Hindlimb muscle (tissue), 1 donor: ENCODE measurements around the gene ZNF174. TPM values are rescaled to one million over a fixed set of nuclear protein-coding genes. Genes with fewer than 3 reads are reported as not detected.

Experiments
- DNase-seq: peaks from one replicate; pipeline ENCODE4 v3.0.0-alpha.2; 2013
- polyA plus RNA-seq: library from polyadenylated mRNA; unstranded; fragments of 120-200 nt; gene quantifications from one replicate; pipeline ENCODE4 v1.2.1, GENCODE V29; 2013; ENCODE audit not compliant: insufficient read length

ZNF174 gene
- polyA plus RNA-seq, 1 donor: 7.8 TPM

DNA sequence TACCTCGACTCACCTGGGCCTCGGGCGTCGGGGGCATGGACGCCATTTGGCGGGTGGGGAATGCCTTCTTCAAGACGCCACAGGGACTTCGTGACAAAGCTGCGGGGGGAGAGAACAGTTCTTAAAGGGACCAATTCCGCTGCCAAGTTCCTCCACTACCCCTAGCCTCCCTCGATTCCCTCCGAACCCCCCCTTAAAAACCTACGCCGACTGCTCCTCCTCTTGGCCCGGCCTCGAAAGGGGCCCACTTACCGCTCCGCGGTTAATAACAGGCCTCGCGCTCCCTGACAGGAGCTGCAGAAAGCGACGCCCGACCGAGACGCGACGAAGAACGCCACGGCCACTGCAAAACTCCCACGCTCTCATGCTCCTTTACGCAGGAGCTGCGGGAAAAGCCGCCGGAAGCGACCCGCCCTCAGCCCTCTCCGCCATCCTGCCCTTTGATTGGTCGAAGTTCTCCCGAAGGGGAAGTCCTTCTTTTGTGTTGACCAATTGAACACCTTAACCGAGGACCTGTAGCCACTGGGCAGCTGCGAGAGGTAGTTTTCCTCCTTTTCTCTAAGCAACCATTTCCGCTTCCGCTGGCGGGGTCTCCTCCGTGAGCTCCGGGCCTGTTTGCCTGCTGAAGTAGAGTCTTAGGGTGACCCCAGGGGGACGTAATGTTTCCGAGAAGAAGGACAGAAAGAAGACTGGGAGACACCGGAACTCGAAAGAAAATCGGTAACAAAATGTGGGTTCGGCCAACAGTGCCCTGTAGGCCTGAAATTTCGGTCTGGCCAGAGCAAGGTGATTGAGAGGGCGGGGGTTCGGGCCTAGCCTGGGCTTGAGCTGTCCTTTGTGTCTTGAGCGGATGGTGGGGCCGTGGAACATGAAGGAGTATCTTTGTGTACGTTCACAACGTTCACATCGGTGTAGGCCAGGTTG lies 42.4 kb downstream of the ZNF174 start, which contains the start of the genes NAA60 and ZNF597:
TSS of gene NAA60 (plus strand) at position 573 of the 924 bp plus-strand sequence. CDS start 32,548 bp downstream, outside the sequence.
TSS of gene ZNF597 (minus strand) at position 397 of the 924 bp plus-strand sequence. CDS start at position 46, 351 bp downstream.
- peak; percentile 86 for DNase-seq

DNA sequence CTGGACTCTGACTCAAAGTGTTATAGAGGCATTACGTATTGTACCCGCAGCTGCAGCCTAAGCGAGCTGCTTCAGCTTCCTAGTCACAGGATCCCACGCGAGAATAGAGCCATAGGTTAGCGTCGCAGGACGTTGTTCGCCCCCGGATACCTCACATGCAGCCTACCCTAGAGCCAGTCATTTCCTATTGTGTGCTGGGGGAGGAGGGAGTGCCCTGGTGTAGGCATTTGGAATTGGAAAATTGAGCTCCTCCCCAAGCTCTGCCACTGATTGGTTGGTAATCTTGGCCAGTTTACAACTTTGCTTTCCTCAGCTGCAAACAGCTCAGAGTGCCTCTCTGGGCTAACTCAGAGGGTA lies 43.0 kb downstream of the ZNF174 start:
- no peak for DNase-seq

DNA sequence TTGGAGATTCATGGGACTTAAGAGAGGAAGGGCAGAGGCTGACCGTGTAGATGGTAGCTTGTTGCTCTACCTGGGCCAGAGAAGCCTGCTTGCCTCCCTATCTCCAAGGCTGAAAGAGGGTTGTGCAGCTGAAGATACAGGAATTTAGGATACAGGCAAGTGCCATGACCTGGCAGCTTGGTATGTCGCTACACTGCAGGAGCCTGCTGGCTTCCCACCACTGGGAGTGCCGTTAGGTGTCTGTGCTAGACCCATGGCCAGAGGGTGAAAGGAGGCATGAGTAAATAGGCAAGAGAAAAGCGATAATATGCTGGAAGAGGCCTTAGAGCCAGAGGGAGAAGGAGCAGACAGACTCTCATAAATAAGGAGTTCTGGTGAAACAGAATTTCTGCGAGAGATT lies 53.1 kb downstream of the ZNF174 start:
- DNase-seq: no peak

DNA sequence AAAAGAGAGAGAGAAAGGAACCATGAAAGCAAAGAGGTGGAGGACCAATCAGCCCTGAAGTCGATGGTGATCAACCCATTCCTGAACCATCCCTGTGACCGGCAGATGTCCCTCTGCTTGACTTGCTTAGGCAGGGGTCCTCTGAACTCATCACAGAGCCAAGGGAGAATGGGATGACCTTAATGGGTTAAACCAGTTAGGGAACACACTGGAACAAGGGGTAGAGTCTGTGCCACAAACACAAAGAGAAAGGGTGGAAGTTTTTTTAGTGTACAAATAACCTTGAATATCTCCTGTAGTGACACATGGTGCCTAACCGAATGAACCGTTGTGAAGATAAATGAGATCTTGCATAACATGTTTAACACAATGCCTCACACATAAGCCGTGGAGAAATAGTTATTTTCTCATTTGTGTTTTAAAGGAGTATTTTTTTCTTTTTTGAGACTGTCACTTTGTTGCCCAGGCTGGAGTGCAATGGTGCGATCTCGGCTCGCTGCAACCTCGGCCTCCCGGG lies 53.7 kb downstream of the ZNF174 start:
- DNase-seq: no peak

DNA sequence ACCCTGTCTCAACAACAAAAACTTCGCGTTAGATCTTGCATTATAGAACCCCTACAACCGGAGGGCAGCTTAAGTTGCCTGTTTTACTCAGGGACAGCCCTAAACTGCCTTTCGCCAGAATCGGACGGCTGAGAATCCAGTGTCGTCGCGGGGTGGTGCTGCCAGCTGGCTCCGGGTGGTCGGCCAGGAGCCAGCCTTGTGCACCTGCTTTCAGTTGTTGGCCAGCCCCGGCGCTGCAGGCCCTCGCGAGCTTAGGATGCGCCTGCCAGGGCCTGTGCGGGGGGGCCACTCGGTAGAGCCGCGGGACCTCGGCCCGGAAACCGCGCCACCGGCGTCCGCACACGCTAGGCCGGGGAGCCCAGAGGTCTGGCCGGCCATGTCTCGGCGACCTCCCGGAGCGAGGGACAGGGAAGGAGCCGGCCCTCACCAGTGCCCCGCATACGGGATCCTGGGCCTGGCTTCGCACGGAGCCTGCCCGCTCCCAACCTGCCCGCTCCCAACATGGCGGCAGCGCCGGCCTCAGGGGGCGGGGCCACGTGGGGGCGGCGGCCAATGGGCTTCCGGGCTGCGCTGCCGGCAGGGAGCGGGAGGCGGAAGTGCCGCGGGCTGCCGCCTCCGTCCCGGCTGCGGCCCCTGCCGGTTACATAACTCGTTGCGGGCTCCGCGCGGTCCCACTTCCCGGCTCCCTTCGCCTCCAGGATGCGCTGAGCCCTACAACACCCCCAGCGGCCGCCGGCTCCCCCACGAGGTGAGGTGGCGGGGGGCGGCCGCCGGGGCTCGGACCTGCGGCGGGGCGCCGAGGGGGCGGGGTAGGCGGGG lies 56.6 kb downstream of the ZNF174 start:
- DNase-seq: peak; percentile 91

DNA sequence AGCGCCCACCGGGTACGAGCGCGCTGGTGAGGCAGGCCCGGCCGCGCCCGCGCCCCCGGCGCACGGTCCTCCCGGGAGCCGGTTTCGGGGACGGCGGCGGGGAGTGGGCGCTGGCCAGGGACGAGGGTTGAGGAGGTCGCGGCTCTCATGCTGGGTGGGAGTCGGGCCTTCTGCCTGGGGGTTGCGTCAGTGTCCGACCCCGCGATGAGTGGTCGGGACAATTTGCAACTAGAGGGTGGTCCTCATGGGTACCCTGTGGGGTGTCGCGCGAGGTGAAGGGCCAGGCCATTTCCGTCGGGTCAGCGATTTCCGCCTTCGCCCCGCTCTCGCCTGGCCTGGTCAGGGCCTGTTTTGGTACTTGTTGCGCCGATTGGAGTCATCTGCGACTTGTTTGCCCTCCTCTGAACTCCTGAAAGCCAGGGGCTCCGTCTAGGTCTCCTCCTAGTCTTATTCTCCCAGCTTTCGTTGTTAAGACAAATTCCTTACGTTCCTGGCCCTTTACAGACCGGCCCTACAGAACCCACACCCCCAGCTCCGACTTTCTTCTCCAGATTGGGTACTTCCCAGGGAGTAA lies 57.4 kb downstream of the ZNF174 start:
- DNase-seq: no peak

DNA sequence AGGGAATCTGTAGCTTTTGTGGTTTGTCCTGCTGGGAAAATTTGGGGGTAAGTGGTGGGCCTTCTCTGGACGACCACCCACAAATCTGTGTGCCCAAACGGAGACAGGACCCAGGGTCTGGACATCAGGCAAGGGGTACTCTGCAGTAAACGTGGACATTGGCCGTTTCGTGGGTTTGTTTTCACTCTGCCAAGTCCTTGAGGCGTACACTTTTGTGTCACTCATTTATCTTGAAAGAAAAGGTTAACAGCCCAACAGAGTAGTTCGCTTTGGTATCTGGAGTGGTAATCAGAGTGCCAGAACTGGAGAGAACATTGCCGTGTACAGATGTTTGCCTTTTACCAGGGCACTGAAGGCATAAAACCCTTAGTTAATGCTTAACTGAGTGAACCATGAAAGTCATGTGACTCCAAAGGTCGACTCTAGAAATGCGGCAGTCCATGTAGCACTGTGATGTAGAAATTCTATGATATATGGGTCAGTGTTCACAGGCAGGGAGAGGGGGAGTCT lies 57.9 kb downstream of the ZNF174 start:
- DNase-seq: no peak

Other genes with a start within 250 kb of the ZNF174 start
- gene OR1F1, start 213.0 kb upstream of the ZNF174 start, polyA plus RNA-seq: not detected
- 5.9 TPM for gene ZNF200, start 166.1 kb upstream of the ZNF174 start, polyA plus RNA-seq
- gene MEFV, start 144.6 kb upstream of the ZNF174 start, polyA plus RNA-seq: 0.40 TPM
- gene ZNF263, start 117.7 kb upstream of the ZNF174 start, polyA plus RNA-seq: 28.4 TPM
- 7.7 TPM for gene TIGD7, start 95.8 kb upstream of the ZNF174 start, polyA plus RNA-seq
- 30.2 TPM for gene ZNF75A, start 95.7 kb upstream of the ZNF174 start, polyA plus RNA-seq
- not detected for gene OR2C1, start 45.3 kb upstream of the ZNF174 start, polyA plus RNA-seq
- 9.6 TPM for gene ZSCAN32, start 211 bp upstream of the ZNF174 start, polyA plus RNA-seq
- gene ZNF597, start 42.3 kb downstream of the ZNF174 start, polyA plus RNA-seq: 1.8 TPM
- gene NAA60, start 42.5 kb downstream of the ZNF174 start, polyA plus RNA-seq: 33.2 TPM
- gene C16orf90, start 94.3 kb downstream of the ZNF174 start, polyA plus RNA-seq: not detected
- gene CLUAP1, start 99.8 kb downstream of the ZNF174 start, polyA plus RNA-seq: 17.5 TPM
- gene NLRC3, start 176.2 kb downstream of the ZNF174 start, polyA plus RNA-seq: 0.86 TPM
- gene SLX4, start 210.4 kb downstream of the ZNF174 start, polyA plus RNA-seq: 4.6 TPM